Endodermal cell (in vitro differentiated cells): Measurements from ENCODE around the gene PTEN. TPM values are rescaled to one million over a fixed set of nuclear protein-coding genes. Genes with fewer than 3 reads are reported as not detected.

Source experiments
- DNase-seq: peaks from one replicate; pipeline ENCODE4 v3.0.0-alpha.2; 2017
- H3K27ac ChIP-seq: 2 replicates; pipeline ENCODE4 v1.5.1; 2013; ENCODE audit warnings: mild to moderate bottlenecking, low read depth, low read length, moderate library complexity
- H3K27me3 ChIP-seq: 2 replicates; pipeline ENCODE4 v1.6.1; 2013; ENCODE audit warnings: mild to moderate bottlenecking, low read length, moderate library complexity; ENCODE audit not compliant: insufficient read depth, control insufficient read depth, poor library complexity, severe bottlenecking
- H3K36me3 ChIP-seq: 2 replicates; pipeline ENCODE4 v1.7.0; 2013; ENCODE audit warnings: mild to moderate bottlenecking, low read length, moderate library complexity; ENCODE audit not compliant: control insufficient read depth, insufficient read depth
- H3K4me1 ChIP-seq: one replicate; pipeline ENCODE4 v1.7.0; 2013; ENCODE audit warnings: low read length; ENCODE audit not compliant: control insufficient read depth, insufficient read depth
- H3K4me3 ChIP-seq: 2 replicates; pipeline ENCODE4 v1.5.1; 2013; ENCODE audit warnings: mild to moderate bottlenecking, low read length, moderate library complexity
- H3K9ac ChIP-seq: 2 replicates; pipeline ENCODE4 v1.6.1; 2013; ENCODE audit warnings: mild to moderate bottlenecking, low read length, moderate library complexity; ENCODE audit not compliant: poor library complexity, severe bottlenecking; ENCODE audit errors: extremely low read depth
- H3K9me3 ChIP-seq: 2 replicates; pipeline ENCODE4 v1.6.1; 2013; ENCODE audit warnings: mild to moderate bottlenecking, low read length, moderate library complexity; ENCODE audit not compliant: control insufficient read depth
- H3K27ac Mint-ChIP-seq: 2 replicates; pipeline ENCODE4 v1.8.0; 2020; ENCODE audit warnings: mixed read lengths
- H3K27me3 Mint-ChIP-seq: 2 replicates; pipeline ENCODE4 v1.8.0; 2021; ENCODE audit warnings: mild to moderate bottlenecking, mixed read lengths; ENCODE audit not compliant: insufficient read depth
- H3K36me3 Mint-ChIP-seq: 2 replicates; pipeline ENCODE4 v1.8.0; 2020; ENCODE audit warnings: low read depth, mixed read lengths
- H3K4me1 Mint-ChIP-seq: 2 replicates; pipeline ENCODE4 v1.8.0; 2020; ENCODE audit warnings: mixed read lengths
- H3K4me3 Mint-ChIP-seq: 2 replicates; pipeline ENCODE4 v1.8.0; 2020; ENCODE audit warnings: mild to moderate bottlenecking, moderate library complexity, mixed read lengths
- H3K9me3 Mint-ChIP-seq: 2 replicates; pipeline ENCODE4 v1.8.0; 2020; ENCODE audit warnings: mild to moderate bottlenecking, mixed read lengths
- WGBS, 2 experiments: methylation state at CpG; one replicate each; pipeline versions ENCODE4 v1.1.5 to v1.1.7; 2013; ENCODE audit warnings: missing lambda C conversion rate in 2 of 2, mixed read lengths in 1 of 2; ENCODE audit not compliant: insufficient coverage in 1 of 2, insufficient read length in 1 of 2; 5-methylcytosine and 5-hydroxymethylcytosine counted together
- total RNA-seq, 2 donors: library from RNA; stranded (reverse); fragmentation: NEBNext Ultra II Directional in 1 of 2; extraction: Animal tissue kit (Norgen Biotek cat#: 25700) in 1 of 2; gene quantifications; 2 replicates in 1 of 2; 3 replicates in 1 of 2; pipeline ENCODE4 v1.2.1, GENCODE V29; 2021
- TF ChIP-seq, protein P1 (sequence below): fragments of 200-600 bp; sonication (generic); conservative IDR thresholded peaks from 2 replicates; pipeline ENCODE4 v1.5.0; 2021; ENCODE audit warnings: antibody characterized with exemption, mild to moderate bottlenecking

Gene PTEN
- total RNA-seq, 2 donors from 2014 or later: 41.7 to 45.0 TPM

DNA sequence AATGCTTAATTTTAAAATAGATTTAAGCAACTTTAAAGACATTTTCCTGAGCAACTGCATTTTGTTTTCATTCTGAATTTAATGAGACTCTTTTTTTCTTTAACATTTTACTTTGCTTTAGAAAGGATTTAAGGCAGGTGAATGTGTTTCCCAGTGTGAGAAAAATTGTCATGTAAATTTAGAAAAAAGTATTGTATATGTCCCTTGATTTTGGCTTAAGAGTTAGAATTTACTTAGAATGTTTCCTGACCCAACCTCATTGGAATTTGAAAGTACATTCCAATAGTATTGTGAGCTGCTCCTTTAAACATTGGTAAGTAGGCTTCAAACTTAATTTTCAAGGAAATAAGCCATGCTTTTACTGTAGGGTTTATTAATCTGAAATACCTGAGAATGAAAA is 110.2 kb downstream of the PTEN start:
- Mint-ChIP-seq H3K36me3 (no peaks in the 10 kb centered on the region), H3K9me3 (no peaks in the 10 kb centered on the region), H3K27ac (peak overlapping the region; percentile 87), H3K4me3 (no peak overlapping the region), H3K4me1 (peaks cover 20% of the 10 kb centered on the region), H3K27me3 (no peaks in the 10 kb centered on the region)
- H3K27me3 ChIP-seq: no peaks in the 10 kb centered on the region
- H3K9ac ChIP-seq: peak overlapping the region; percentile 18
- no peaks in the 10 kb centered on the region for H3K36me3 ChIP-seq
- TF ChIP-seq, protein P1, sequence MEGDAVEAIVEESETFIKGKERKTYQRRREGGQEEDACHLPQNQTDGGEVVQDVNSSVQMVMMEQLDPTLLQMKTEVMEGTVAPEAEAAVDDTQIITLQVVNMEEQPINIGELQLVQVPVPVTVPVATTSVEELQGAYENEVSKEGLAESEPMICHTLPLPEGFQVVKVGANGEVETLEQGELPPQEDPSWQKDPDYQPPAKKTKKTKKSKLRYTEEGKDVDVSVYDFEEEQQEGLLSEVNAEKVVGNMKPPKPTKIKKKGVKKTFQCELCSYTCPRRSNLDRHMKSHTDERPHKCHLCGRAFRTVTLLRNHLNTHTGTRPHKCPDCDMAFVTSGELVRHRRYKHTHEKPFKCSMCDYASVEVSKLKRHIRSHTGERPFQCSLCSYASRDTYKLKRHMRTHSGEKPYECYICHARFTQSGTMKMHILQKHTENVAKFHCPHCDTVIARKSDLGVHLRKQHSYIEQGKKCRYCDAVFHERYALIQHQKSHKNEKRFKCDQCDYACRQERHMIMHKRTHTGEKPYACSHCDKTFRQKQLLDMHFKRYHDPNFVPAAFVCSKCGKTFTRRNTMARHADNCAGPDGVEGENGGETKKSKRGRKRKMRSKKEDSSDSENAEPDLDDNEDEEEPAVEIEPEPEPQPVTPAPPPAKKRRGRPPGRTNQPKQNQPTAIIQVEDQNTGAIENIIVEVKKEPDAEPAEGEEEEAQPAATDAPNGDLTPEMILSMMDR: no peak
- no peak overlapping the region for H3K4me3 ChIP-seq
- no peak overlapping the region for H3K27ac ChIP-seq
- no peaks in the 10 kb centered on the region for H3K4me1 ChIP-seq
- H3K9me3 ChIP-seq: no peaks in the 10 kb centered on the region
- no peak for DNase-seq

DNA sequence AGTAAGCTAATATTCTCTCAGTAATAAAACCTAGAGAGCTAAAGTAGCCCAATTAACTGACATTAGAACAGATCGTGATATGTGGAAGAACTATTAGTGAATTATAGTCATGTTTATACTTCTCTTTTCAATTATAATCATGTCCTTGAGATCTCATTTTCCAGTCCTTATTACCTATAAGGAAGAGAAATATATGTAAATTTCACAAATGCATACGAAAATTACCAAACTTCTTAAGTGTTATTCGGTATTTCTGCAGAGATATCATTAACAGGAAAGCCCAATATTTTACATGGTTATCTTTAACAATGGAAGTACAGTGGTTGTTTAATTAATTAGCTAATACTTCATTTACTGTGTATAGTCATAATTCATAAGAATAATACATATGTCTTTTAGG is 110.7 kb downstream of the PTEN start:
- H3K27me3 Mint-ChIP-seq: no peaks in the 10 kb centered on the region

DNA sequence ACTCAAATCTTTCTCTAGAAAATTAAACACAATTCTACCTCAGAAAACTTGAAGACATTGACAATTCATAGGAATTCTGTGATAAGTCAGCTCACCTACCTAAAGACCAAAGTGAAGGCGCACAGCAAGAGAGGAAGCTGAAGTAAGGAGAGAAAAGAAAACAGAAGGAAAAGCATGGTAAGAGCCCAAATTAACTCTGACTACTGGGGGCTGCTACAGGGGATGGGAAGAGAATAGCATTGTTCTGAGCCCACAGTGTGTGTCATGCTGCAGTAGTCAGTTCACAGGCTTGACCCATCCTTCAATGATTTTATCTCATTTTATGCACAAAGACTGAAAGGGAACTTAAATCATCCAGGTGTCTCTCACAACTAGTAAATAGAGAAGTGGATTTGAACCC is 111.3 kb downstream of the PTEN start:
- Histone ChIP-seq H3K27me3 (no peaks in the 10 kb centered on the region), H3K4me3 (no peak overlapping the region), H3K36me3 (no peaks in the 10 kb centered on the region), H3K9me3 (no peaks in the 10 kb centered on the region), H3K9ac (no peak overlapping the region), H3K27ac (no peak overlapping the region), H3K4me1 (no peaks in the 10 kb centered on the region)
- Mint-ChIP-seq H3K27ac (peak overlapping the region; percentile 56), H3K4me3 (no peak overlapping the region), H3K27me3 (no peaks in the 10 kb centered on the region), H3K9me3 (no peaks in the 10 kb centered on the region), H3K4me1 (peaks cover 18% of the 10 kb centered on the region), H3K36me3 (no peaks in the 10 kb centered on the region)
- WGBS, 2 experiments: 92% methylated on average over 1 of the region's 1 CpG; no CpG with 5 or more reads in 1 of the 2 experiments
- DNase-seq: no peak
- TF ChIP-seq, protein P1: no peak

More for the DNA sequence above, 110.7 kb downstream of the PTEN start:
- H3K4me1 ChIP-seq: no peaks in the 10 kb centered on the region
- WGBS, 2 experiments: 86% methylated on average over 1 of the region's 3 CpGs; no CpG with 5 or more reads in 1 of the 2 experiments
- Mint-ChIP-seq H3K9me3 (no peaks in the 10 kb centered on the region), H3K27ac (peak overlapping the region; percentile 87), H3K4me1 (peaks cover 20% of the 10 kb centered on the region), H3K4me3 (no peak overlapping the region), H3K36me3 (no peaks in the 10 kb centered on the region)
- no peak overlapping the region for H3K4me3 ChIP-seq
- no peaks in the 10 kb centered on the region for H3K9me3 ChIP-seq
- DNase-seq: no peak
- no peak overlapping the region for H3K9ac ChIP-seq
- no peaks in the 10 kb centered on the region for H3K36me3 ChIP-seq
- TF ChIP-seq, protein P1: no peak
- H3K27me3 ChIP-seq: no peaks in the 10 kb centered on the region
- no peak overlapping the region for H3K27ac ChIP-seq
